ENCODE results near the gene HDAC10. TPM values are rescaled to one million over a fixed set of nuclear protein-coding genes. Genes with fewer than 3 reads are reported as not detected.

Gene HDAC10
- total RNA-seq, 1 donor from 2014 or later: 81.5 TPM

DNA sequence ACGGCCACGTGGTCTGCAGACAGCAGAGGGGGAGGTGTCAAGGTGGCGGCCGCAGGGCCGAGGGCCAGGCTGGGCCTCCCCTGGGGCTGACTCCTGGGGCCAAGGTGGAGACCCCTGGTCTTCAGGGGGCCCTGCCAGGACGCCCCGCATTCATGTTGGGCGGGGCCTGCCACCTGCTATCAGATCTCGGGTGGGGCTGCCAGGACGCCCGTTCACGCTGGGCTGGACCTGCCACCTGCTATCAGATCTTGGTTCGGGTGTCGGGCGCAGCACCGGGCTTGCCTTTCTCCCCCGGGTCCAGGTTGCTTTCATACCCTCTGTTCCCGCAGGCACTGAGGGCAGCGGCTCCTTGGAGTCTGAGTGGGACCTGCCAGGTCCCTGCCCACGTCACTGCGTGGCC is 35.2 kb upstream of the HDAC10 start:
- Mint-ChIP-seq H3K27me3 (no peaks in the 10 kb centered on the region), H3K36me3 (ENCODE audit: insufficient read depth) (peaks cover 4% of the 10 kb centered on the region), H3K4me3 (ENCODE audit: low read depth) (no peak overlapping the region), H3K9me3 (ENCODE audit: low read depth) (no peaks in the 10 kb centered on the region), H3K27ac (no peak overlapping the region), H3K4me1 (ENCODE audit: low read depth) (no peaks in the 10 kb centered on the region)
- no peak for DNase-seq (ENCODE audit: low spot score, unreplicated experiment)
- TF ChIP-seq, protein P1, sequence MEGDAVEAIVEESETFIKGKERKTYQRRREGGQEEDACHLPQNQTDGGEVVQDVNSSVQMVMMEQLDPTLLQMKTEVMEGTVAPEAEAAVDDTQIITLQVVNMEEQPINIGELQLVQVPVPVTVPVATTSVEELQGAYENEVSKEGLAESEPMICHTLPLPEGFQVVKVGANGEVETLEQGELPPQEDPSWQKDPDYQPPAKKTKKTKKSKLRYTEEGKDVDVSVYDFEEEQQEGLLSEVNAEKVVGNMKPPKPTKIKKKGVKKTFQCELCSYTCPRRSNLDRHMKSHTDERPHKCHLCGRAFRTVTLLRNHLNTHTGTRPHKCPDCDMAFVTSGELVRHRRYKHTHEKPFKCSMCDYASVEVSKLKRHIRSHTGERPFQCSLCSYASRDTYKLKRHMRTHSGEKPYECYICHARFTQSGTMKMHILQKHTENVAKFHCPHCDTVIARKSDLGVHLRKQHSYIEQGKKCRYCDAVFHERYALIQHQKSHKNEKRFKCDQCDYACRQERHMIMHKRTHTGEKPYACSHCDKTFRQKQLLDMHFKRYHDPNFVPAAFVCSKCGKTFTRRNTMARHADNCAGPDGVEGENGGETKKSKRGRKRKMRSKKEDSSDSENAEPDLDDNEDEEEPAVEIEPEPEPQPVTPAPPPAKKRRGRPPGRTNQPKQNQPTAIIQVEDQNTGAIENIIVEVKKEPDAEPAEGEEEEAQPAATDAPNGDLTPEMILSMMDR (IDR thresholded peaks at IDR 0.05; ENCODE audit: unreplicated experiment): no peak

DNA sequence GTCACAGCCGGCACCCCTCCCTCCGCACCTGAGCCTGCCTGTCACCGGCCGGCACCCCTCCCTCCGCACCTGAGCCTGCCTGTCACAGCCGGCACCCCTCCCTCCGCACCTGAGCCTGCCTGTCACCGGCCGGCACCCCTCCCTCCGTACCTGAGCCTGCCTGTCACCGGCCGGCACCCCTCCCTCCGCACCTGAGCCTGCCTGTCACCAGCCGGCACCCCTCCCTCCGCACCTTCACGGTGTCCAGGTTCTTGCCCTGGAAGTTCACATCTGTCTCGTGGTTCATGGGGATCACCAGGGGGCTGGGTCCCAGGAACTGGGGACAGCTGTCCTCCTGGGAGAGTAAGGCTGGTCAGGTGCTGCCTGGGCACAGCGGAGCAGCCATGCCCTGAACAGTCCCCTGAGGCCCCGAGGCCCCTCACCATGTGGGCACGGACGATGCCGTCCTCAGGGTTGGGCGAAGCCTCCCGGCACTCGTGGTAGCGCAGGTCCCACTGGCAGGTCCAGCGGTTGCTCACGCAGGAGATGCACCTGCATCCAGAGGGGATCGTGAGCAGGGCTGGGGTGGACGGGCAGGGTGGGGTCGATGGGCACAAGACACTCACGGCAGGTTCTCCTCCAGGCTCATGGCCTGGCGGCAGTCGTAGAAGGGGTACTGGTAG is 34.6 kb upstream of the HDAC10 start:
- H3K27ac Mint-ChIP-seq: no peak overlapping the region
- H3K27me3 Mint-ChIP-seq: no peaks in the 10 kb centered on the region
- H3K4me3 Mint-ChIP-seq (ENCODE audit: low read depth): no peak overlapping the region
- TF ChIP-seq, protein P1 (IDR thresholded peaks at IDR 0.05; ENCODE audit: unreplicated experiment): no peak
- H3K36me3 Mint-ChIP-seq (ENCODE audit: insufficient read depth): peaks cover 5% of the 10 kb centered on the region
- no peak for DNase-seq (ENCODE audit: low spot score, unreplicated experiment)
- no peaks in the 10 kb centered on the region for H3K4me1 Mint-ChIP-seq (ENCODE audit: low read depth)
- no peaks in the 10 kb centered on the region for H3K9me3 Mint-ChIP-seq (ENCODE audit: low read depth)

DNA sequence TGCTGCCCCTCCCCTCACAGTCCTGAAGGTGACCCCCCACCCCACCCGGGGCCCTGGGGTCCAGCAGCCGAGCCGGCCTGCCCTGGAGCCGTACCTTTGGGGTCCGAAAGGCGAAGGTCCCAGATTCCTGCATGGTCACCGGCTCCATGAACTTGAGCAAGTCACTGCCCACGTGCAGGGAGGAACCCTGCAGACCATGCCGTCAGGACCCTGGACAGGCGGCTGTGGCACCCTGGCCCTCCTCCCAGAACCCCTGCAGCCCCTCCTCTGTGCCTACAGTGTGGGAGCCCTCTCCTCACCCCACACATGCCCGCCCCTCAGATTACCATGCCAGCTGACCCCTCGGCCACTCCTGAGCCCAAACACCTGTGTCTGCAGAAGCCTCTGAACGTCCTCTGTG is 33.4 kb upstream of the HDAC10 start:
- Mint-ChIP-seq H3K36me3 (ENCODE audit: insufficient read depth) (peaks cover 7% of the 10 kb centered on the region), H3K27me3 (no peaks in the 10 kb centered on the region), H3K9me3 (ENCODE audit: low read depth) (no peaks in the 10 kb centered on the region), H3K4me1 (ENCODE audit: low read depth) (no peaks in the 10 kb centered on the region), H3K27ac (no peak overlapping the region), H3K4me3 (ENCODE audit: low read depth) (no peak overlapping the region)
- DNase-seq (ENCODE audit: low spot score, unreplicated experiment): no peak
- TF ChIP-seq, protein P1 (IDR thresholded peaks at IDR 0.05; ENCODE audit: unreplicated experiment): no peak

DNA sequence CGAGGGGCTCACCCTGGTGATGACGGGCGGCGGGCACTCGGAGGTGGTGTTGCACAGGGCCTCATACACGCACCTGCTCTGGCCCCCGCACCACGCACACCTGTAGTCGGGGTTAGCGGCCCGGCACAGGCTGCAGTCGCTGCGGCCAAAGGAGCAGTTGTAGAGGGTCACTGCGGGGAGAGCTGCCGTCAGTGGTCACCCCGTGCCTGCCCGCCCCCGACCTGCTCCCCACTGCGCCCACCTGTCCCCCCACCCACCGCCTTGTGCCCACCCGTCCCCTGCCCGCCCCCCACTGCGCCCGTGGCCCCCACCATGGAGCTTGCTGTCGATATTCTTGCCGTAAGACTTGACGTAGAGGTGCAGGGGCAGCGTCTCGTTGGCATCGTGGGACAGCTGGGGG is 32.8 kb upstream of the HDAC10 start:
- TF ChIP-seq, protein P1 (IDR thresholded peaks at IDR 0.05; ENCODE audit: unreplicated experiment): no peak
- no peaks in the 10 kb centered on the region for H3K27me3 Mint-ChIP-seq
- no peak overlapping the region for H3K27ac Mint-ChIP-seq
- no peaks in the 10 kb centered on the region for H3K4me1 Mint-ChIP-seq (ENCODE audit: low read depth)
- no peaks in the 10 kb centered on the region for H3K9me3 Mint-ChIP-seq (ENCODE audit: low read depth)
- DNase-seq (ENCODE audit: low spot score, unreplicated experiment): no peak
- peaks cover 7% of the 10 kb centered on the region for H3K36me3 Mint-ChIP-seq (ENCODE audit: insufficient read depth)
- no peak overlapping the region for H3K4me3 Mint-ChIP-seq (ENCODE audit: low read depth)

DNA sequence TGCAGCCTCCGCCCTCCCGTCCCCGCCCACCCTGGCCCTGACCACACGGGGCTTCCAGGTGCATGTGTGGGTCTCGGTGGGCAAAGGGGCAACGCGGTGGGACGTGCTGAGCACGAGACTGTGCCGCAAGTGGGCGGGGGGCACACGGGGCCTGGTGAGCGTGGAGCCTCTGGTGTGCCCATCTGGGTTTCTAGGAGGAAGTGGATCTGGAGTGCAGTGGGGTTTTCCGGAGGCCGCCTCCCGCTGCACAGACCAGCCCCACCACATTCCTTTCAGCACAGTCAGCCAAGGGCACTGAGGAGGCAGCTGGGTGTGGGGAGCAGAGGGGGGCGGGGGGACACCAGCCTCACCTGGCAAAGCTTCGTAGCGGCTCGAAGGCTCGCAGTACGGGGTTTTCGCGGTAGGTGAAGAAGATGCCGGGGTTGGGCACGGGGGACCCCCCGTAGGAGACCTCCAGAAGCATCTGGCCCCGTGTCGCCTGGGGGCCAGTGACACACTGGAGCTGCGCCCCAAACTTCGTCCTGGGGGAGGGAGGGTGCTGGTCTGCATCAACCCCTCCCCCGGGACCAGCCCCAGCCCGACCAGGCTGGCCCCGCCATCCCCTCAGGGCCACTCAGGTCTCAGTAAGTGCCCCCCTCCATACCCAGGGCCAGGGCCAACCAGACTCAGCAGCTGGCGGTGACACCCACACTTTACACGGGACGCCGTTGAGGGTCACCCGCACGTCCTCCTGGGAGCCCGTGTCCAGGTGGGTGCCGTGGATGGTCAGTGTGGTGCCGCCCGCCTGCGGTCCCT is 31.5 kb upstream of the HDAC10 start:
- no peaks in the 10 kb centered on the region for H3K27me3 Mint-ChIP-seq
- H3K27ac Mint-ChIP-seq: no peak overlapping the region
- H3K4me3 Mint-ChIP-seq (ENCODE audit: low read depth): no peak overlapping the region
- no peaks in the 10 kb centered on the region for H3K4me1 Mint-ChIP-seq (ENCODE audit: low read depth)
- no peaks in the 10 kb centered on the region for H3K9me3 Mint-ChIP-seq (ENCODE audit: low read depth)
- TF ChIP-seq, protein P1 (IDR thresholded peaks at IDR 0.05; ENCODE audit: unreplicated experiment): no peak
- no peak for DNase-seq (ENCODE audit: low spot score, unreplicated experiment)
- peaks cover 8% of the 10 kb centered on the region for H3K36me3 Mint-ChIP-seq (ENCODE audit: insufficient read depth)
